Suppressor macrophage treated with lipopolysaccharide for 1 hour (primary cell): ENCODE measurements around the gene DCAF7.

Experiments
- DNase-seq, 3 donors: peaks; one replicate each; pipeline ENCODE4 v3.0.0-alpha.2; 2020 to 2022

The DCAF7 gene

GRCh38 chr17:63525190-63525946, 24.9 kb upstream of the DCAF7 start:
- DNase-seq: no peak

GRCh38 chr17:63526861-63527260, 23.4 kb upstream of the DCAF7 start:
- DNase-seq: no peak

GRCh38 chr17:63528183-63528582, 22.1 kb upstream of the DCAF7 start:
- DNase-seq: no peak

GRCh38 chr17:63529711-63530556, 20.3 kb upstream of the DCAF7 start:
- no peak for DNase-seq

GRCh38 chr17:63530557-63531021, 19.7 kb upstream of the DCAF7 start:
- DNase-seq: no peak

- DNase-seq: no peak
Observed at GRCh38 chr17:63531022-63531965, 19.0 kb upstream of the DCAF7 start.

- no peak for DNase-seq
Observed at GRCh38 chr17:63533433-63534077, 16.7 kb upstream of the DCAF7 start.

- DNase-seq: no peak
Observed at GRCh38 chr17:63534078-63534570, 16.2 kb upstream of the DCAF7 start.

- no peak for DNase-seq
Observed at GRCh38 chr17:63534816-63535455, 15.3 kb upstream of the DCAF7 start.

GRCh38 chr17:63535640-63536039, 14.6 kb upstream of the DCAF7 start:
- DNase-seq: no peak

- DNase-seq: no peak
Observed at GRCh38 chr17:63537001-63537400, 13.3 kb upstream of the DCAF7 start.

- DNase-seq: peak in 1 of 3 donors; percentile 33
Observed at GRCh38 chr17:63537991-63538692, 12.1 kb upstream of the DCAF7 start.

- no peak for DNase-seq
Observed at GRCh38 chr17:63538693-63539595, 11.3 kb upstream of the DCAF7 start.

- no peak for DNase-seq
Observed at GRCh38 chr17:63540590-63540989, 9.7 kb upstream of the DCAF7 start.

GRCh38 chr17:63542218-63542545, 8.1 kb upstream of the DCAF7 start:
- DNase-seq: no peak

GRCh38 chr17:63542942-63543821, 7.1 kb upstream of the DCAF7 start:
- DNase-seq: no peak

GRCh38 chr17:63543822-63544420, 6.4 kb upstream of the DCAF7 start:
- no peak for DNase-seq
